ENCODE measurements around the gene SOX6. TPM values are rescaled to one million over a fixed set of nuclear protein-coding genes. Genes with fewer than 3 reads are reported as not detected.

The SOX6 gene
- total RNA-seq, 6 experiments from 2014 or later = 3.3 to 16.1 (median 7.8) TPM

DNA sequence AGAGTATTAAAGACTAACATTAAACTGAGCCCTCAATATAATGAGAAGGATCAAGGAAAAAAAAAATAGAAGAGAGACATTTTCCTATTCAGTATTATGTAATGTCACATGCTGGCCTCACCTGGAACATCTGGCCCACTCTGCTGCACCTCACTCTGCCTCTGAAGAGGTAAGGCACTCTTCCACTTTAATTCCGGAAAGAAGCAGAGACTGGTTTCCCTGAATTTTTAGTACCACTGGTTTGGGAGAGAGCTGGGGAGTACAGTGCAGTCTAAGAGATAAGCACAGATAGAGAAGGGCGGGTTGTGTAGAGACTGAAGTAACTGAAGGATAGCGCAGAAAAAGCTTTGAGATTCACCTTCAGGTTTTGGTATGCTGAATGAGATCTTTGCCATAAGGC is 178.7 kb downstream of the SOX6 start:
- 96% methylated on average over 3 of the region's 3 CpGs for WGBS (ENCODE audit: insufficient coverage, low coverage, low lambda C conversion rate, missing lambda C conversion rate)

DNA sequence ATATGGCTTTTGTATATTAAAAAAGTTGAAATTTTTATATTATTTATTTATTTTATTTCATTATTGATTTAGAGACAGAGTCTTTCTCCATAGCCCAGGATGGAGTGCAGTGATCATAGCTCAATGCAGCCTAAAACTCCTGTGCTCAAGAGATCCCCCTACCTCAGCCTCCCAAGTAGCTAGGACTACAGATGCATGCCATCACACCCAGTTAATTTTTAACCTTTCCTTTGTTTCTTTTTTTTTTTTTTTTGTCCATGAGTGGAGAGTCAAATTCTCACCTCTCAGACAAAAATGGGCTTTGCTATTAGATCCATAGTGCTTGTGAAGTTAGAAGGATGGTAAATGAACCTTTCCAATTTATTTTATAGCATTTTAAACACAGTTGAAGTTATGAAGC is 182.5 kb downstream of the SOX6 start:
- TF ChIP-seq, protein P1, sequence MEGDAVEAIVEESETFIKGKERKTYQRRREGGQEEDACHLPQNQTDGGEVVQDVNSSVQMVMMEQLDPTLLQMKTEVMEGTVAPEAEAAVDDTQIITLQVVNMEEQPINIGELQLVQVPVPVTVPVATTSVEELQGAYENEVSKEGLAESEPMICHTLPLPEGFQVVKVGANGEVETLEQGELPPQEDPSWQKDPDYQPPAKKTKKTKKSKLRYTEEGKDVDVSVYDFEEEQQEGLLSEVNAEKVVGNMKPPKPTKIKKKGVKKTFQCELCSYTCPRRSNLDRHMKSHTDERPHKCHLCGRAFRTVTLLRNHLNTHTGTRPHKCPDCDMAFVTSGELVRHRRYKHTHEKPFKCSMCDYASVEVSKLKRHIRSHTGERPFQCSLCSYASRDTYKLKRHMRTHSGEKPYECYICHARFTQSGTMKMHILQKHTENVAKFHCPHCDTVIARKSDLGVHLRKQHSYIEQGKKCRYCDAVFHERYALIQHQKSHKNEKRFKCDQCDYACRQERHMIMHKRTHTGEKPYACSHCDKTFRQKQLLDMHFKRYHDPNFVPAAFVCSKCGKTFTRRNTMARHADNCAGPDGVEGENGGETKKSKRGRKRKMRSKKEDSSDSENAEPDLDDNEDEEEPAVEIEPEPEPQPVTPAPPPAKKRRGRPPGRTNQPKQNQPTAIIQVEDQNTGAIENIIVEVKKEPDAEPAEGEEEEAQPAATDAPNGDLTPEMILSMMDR (IDR thresholded peaks at IDR 0.05) = no peak
- TF ChIP-seq POLR2A (IDR thresholded peaks at IDR 0.05) = no peak
- Histone ChIP-seq H3K27me3 (no peaks in the 10 kb centered on the region), H3K4me3 (no peak overlapping the region), H3K36me3 (no peaks in the 10 kb centered on the region), H3K9me3 (no peaks in the 10 kb centered on the region), H3K27ac (no peak overlapping the region), H3K4me1 (no peaks in the 10 kb centered on the region)
- DNase-seq (no peak), ATAC-seq (no peak)
- intact Hi-C loops (cut with DNase I) = no loop called here

More for the DNA sequence above, 178.7 kb downstream of the SOX6 start:
- peaks cover 0 to 7% (median 0%) of the 10 kb centered on the region in 4 donors for H3K4me1 ChIP-seq
- H3K9me3 ChIP-seq = no peaks in the 10 kb centered on the region
- intact Hi-C loops (cut with DNase I) = no loop called here
- ATAC-seq = no peak
- no peak overlapping the region for H3K4me3 ChIP-seq
- no peaks in the 10 kb centered on the region for H3K27me3 ChIP-seq
- H3K36me3 ChIP-seq = no peaks in the 10 kb centered on the region
- TF ChIP-seq POLR2A (IDR thresholded peaks at IDR 0.05) = no peak
- TF ChIP-seq, protein P1 (IDR thresholded peaks at IDR 0.05) = no peak
- no peak overlapping the region for H3K27ac ChIP-seq
- no peak for DNase-seq

DNA sequence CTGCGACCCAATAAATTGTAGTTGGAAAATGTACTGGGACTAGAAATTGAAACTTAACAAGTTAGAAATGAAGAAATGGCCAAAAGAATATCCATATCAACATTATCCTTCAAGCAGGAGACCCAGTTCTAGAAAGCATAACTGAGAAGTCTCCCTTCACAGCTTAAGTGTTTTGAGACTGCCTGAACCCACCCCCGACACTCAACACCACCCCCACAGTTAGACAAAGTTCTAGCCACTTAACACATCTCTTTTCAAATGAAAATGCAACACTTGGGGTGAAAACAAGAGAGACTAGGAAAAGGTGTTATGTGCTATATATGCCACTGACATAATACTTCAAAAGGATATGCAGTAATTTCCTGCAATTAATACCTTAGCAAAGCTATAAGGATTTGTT is 184.5 kb downstream of the SOX6 start:
- Histone ChIP-seq H3K9me3 (no peaks in the 10 kb centered on the region), H3K27me3 (no peaks in the 10 kb centered on the region), H3K4me1 (no peaks in the 10 kb centered on the region), H3K36me3 (no peaks in the 10 kb centered on the region), H3K4me3 (no peak overlapping the region), H3K27ac (no peak overlapping the region)
- 87% methylated on average over 1 of the region's 2 CpGs for WGBS (ENCODE audit: insufficient coverage, low coverage, low lambda C conversion rate, missing lambda C conversion rate)
- TF ChIP-seq, protein P1 (IDR thresholded peaks at IDR 0.05) = no peak
- no peak for TF ChIP-seq POLR2A (IDR thresholded peaks at IDR 0.05)
- intact Hi-C loops (cut with DNase I) = no loop called here
- DNase-seq = no peak
- ATAC-seq = no peak

DNA sequence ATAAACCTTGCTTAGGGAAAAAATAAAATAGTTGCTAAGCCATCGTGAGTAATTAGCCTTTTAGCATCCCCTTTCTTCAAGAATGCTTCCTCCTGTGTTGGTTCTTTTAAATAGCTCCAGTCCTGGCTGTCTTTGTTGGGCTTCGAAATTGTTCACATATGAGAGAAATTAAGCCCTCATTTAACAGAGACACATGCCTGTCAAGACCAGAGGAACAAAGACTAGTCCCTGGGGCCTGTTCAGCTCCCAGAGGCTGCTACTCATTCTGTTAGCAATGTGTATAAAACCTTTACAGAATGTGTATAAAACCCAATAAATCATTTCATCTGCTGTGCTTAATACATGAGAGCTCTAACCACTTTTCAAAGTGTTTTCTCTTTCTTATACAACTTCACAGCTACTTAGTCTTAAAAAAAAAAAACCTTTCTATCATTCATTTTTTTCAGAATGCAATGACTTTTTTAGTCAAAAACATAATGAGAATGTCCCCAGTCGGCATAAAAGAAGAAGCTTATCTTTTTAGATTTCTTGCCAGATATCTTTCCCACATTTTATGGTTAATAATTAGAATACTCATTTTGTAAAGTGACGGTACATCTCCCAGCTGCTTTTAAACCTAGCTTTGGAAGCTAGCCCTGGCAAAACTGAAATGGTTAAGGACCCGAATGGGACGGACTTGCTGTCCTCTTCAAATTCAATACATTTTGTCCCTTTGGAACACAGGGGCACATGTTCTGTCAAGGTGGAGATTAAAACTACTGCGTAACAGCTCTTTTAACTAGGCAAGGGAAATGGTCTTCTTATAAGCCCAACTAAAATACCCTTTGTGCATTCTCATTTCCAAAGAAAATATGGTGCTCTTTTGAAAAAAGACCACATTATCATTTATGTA is 186.1 kb downstream of the SOX6 start:
- TF ChIP-seq POLR2A (IDR thresholded peaks at IDR 0.05) = no peak
- TF ChIP-seq, protein P1 (IDR thresholded peaks at IDR 0.05) = no peak
- no peak for DNase-seq
- 76% methylated on average over 7 of the region's 7 CpGs for WGBS (ENCODE audit: insufficient coverage, low coverage, low lambda C conversion rate, missing lambda C conversion rate)
- intact Hi-C loops (cut with DNase I) = no loop called here
- no peak for ATAC-seq
- no peaks in the 10 kb centered on the region for H3K36me3 ChIP-seq
- no peak overlapping the region for H3K27ac ChIP-seq
- H3K9me3 ChIP-seq = no peaks in the 10 kb centered on the region
- H3K4me1 ChIP-seq = no peaks in the 10 kb centered on the region
- no peak overlapping the region for H3K4me3 ChIP-seq
- no peaks in the 10 kb centered on the region for H3K27me3 ChIP-seq

All from right lobe of liver (tissue), 6 donors.